HG02678 (cell line): Measurements from ENCODE around the gene ARHGAP1.

ENCODE experiments used
- ATAC-seq: cut with Tn5 transposase; IDR thresholded peaks from one replicate; pipeline ENCODE4 v1.9.1; 2021; ENCODE audit warnings: mild to moderate bottlenecking, moderate library complexity; ENCODE audit not compliant: unreplicated experiment

The ARHGAP1 gene

GRCh38 chr11:46700241-46701077, at the start of gene ARHGAP1, which contains the start of gene ZNF408:
ARHGAP1 (minus strand) TSS chr11:46700619; CDS start chr11:46696107, 4,512 bp downstream.
ZNF408 (plus strand) TSS chr11:46701031; CDS start chr11:46701048, 17 bp downstream.
- peak; percentile 96 for ATAC-seq

GRCh38 chr11:46747150-46747549, 46.7 kb upstream of the ARHGAP1 start:
- no peak for ATAC-seq

DNA sequence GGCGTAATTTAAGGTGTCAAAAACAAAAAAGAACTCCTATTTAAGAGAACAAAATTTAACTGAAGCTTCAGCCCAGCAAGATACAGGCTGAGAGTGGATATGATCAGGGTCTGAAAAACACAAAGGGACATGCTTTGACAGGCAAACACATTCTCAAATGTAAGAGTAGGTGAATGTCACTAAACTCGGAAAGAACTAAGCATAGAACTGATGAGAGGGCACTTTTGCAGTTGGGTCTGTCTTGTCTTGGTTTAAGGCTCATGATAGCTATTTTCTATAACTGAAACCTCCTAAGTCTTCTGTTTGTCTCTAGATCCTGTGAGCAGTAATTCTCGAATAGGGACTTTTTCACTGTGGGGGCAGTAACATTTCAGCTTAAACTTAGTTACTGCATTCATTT, 45.6 kb upstream of the ARHGAP1 start:
- no peak for ATAC-seq

GRCh38 chr11:46745328-46745727, 44.9 kb upstream of the ARHGAP1 start:
- ATAC-seq = no peak

DNA sequence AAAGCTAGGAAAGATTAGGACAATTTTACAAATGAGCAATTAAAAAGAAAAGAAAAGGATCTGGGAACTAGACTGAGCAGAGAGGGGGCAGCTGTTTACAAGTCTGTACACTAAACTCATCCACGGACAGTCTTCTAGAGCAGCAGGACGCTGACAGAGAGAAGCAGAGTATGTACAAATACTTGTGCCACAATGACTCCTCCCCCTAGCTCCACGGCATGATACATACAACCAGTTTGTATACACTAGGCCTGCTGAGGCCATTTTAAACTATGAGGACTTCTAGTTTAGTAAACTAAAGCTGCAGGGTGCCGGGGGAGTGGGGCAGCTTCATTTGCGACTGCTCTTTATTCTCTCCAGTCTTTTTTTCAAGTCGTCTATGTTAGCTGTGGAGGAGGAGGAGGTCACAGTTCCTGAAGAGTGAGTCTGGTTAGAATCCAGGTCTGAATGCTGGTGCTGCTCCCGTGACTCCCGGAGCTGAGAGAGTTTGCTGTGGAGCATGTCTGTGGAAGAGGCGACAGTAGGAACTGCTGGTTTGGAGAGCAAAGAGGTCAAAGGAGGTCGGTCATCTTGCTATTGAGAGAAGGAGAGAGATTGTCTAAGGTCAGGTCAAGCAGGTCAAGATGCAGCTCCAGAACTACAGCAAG, 43.4 kb upstream of the ARHGAP1 start:
- ATAC-seq = no peak

- no peak for ATAC-seq
These were observed 42.6 kb upstream of the ARHGAP1 start for GRCh38 chr11:46743043-46743442.

DNA sequence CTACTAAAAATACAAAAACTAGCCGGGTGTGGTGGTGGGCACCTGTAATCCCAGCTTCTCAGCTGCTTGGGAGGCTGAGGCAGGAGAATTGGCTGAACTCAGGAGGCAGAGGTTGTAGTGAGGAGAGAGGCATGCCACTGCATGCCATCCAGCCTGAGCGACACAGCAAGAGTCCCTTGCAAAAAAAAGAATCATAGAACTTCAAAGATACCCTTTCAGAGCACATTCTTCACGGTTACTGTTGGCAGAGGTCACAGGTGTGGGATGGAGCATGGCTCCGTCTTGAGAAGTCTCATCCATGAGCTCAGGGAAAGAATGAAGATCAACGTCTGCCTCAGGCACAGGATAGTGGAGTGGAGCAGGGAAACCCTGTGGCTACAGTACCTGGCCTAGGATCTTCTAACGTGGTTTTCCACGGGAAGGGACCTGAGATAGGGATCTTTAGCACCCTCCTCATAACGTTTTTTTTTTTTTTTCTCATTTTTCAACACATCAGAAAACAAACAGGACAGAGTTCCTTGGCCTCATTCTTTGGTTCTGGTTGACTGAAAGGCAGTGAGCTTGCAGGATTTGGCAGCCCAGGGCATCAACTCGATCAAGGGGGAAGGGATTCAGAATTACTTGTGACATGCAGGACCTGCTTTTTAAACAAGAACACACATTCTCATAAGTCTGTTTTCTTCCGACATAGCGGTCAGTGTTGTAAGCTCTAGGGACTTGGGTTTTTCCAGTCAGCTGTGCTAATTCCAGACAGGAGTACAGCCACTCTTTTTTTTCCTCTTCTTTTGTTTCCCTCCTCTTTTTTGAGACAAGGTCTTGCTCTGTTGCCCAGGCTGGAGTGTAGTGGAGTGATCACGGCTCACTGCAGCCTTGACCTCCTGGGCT, 41.4 kb upstream of the ARHGAP1 start:
- no peak for ATAC-seq

DNA sequence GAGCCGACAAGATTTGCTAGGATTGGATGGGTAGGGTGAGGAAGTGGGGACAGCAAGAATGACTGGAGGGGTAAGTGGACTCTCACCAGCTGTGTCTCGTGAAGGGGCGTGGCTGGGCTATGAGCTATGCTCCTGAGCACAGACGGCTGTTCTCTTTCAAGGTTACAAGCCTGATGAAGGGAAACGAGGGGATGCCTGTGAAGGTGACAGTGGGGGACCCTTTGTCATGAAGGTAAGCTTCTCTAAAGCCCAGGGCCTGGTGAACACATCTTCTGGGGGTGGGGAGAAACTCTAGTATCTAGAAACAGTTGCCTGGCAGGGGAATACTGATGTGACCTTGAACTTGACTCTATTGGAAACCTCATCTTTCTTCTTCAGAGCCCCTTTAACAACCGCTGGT, 38.5 kb upstream of the ARHGAP1 start:
- no peak for ATAC-seq

DNA sequence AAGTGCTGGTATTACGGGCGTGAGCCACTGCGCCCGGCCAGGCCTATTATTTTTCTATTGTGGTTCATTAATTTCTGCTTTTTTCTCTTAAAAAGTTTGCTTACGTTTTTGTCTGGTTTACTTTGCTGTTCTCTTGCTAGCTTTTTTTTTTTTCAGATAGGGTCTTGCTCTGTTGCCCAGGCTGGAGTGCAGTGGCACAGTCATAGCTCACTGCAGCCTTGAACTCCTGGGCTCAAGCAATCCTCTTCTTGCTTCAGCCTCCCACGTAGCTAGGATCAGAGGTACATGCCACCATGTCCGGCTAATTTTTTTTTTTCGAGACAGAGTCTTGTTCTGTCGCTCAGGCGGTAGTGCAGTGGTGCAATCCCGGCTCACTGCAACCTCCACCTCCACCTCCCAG, 37.3 kb upstream of the ARHGAP1 start:
- ATAC-seq = no peak

DNA sequence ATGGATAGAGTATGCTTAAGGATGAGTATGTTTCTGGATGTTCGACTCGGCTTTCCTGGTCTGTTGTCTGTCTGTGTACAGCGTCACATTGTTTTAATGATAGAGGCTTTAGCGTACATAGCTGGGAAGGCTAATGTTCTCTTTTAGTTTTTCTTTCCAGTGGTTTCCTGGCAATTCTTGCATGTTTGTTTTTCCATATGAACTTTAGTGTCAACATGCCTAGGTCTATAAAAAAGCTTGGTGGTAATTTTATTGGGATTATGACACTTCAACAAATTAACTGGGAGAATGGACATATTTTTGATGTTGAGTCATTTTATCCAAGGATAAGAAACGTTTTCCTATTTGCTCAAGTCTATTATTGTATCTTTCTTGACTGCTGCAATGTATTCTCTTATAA, 36.2 kb upstream of the ARHGAP1 start:
- no peak for ATAC-seq

DNA sequence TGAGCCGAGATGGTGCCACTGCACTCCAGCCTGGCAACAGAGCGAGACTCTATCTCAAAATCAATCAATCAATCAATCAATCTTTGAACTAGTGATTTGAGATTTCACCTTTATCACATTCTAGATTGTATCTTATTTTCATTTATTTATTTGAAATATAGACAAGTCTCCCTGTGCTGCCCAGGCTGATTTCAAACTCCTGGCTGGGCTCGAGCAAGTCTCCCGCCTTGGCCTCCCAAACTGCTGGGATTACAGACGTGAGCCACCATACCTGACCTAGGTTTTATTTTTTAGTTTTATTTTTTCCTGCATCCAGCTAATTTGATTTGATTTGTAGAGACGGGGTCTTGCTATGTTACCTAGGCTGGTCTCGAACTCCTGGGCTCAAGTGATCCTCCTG, 35.7 kb upstream of the ARHGAP1 start:
- no peak for ATAC-seq

GRCh38 chr11:46733234-46733633, 32.8 kb upstream of the ARHGAP1 start:
- no peak for ATAC-seq

- ATAC-seq = no peak
These were observed 31.1 kb upstream of the ARHGAP1 start for GRCh38 chr11:46731545-46731944.

DNA sequence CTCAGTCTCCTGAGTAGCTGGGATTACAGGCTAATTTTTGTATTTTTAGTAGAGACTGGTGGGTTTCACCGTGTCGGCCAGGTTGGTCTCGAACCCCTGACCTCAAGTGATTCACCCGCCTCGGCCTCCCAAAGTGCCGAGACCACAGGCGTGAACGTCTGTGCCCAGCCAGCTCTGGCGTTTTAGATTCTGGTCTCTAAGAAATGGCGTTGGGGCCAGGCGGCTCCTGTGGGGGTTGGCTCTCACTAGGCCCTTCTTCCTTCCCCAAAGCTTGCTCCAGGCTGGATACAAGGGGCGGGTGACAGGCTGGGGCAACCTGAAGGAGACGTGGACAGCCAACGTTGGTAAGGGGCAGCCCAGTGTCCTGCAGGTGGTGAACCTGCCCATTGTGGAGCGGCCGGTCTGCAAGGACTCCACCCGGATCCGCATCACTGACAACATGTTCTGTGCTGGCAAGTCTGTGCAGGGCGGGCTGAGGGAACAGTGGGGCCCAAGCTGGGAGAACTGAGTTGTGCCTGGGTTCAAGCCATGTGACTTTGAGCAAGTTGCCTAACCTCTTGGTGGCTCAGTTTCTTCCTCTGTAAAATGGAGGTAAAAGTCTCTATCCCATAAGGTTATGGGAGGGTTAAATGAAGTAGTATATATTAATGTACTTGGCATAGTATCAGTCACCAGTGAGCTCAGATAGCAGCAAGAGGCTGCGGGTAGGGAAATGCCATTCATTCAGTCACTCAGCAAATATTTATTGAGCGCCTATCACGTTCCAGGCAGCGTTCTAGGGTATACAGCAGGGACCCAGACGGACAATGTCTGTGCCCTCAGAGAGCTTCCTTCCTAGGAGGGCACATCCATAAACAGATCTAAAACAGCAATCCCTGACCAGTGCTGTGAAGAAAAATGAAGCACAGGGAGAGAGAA, 28.9 kb upstream of the ARHGAP1 start:
- ATAC-seq = no peak

DNA sequence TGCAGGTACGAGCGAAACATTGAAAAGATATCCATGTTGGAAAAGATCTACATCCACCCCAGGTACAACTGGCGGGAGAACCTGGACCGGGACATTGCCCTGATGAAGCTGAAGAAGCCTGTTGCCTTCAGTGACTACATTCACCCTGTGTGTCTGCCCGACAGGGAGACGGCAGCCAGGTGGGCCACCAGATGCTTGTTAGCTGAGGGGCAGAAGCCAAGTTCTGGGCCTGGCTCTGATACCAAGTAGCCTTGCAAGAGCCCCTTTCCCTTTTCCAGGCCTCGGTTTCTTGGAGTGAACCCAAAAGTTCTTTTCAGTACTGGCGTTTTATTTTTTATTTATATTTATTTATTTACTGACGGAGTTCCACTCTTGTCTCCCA, 28.2 kb upstream of the ARHGAP1 start:
- ATAC-seq = no peak

DNA sequence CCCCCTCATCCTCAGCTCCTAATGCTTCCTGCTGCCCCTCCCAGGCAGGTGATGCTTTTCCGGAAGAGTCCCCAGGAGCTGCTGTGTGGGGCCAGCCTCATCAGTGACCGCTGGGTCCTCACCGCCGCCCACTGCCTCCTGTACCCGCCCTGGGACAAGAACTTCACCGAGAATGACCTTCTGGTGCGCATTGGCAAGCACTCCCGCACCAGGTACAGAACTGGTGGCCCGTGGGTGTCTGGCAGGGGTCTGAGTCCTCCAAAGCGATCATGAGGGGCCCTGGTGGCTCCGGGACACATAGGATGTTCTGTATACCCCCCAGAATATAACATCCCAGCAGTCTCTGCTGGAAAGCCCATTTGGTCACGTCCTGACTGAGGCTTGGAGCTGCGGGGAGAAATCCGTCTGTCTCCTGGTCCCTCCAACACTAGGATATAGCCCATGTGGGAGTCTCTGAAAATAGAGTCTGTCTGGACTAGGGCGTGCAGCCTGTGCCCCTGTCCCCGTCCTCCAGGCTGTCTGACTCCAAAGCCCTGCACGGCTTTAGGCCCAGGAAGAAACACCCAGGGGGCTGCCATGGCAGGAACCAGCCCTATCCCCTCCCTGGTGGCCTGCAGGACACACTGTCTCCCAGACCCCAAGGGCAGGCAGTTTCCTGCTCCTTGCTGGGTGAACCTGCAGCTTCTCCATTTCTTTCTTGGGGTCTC, 27.7 kb upstream of the ARHGAP1 start:
- no peak for ATAC-seq

DNA sequence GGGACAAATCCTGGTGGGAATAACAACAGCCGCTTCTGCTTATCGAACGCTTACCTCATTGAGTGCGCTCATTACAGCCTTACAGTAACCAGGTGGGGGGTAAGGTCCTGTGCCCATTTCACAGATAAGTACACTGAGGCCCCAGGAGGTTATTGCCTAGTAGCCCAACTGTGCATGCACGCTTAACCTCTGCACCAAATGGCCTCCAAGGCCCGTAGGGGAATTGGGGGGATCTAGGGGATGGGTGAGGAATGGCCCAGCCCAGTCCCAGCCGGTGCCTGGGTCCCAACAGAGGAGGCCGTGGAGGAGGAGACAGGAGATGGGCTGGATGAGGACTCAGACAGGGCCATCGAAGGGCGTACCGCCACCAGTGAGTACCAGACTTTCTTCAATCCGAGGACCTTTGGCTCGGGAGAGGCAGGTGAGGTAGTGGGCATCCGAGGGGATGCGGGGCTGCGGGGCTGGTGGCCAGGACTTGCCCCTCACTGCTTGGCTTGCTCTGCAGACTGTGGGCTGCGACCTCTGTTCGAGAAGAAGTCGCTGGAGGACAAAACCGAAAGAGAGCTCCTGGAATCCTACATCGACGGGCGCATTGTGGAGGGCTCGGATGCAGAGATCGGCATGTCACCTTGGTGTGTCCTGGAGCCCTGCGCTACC, 25.9 kb upstream of the ARHGAP1 start:
- ATAC-seq = no peak

DNA sequence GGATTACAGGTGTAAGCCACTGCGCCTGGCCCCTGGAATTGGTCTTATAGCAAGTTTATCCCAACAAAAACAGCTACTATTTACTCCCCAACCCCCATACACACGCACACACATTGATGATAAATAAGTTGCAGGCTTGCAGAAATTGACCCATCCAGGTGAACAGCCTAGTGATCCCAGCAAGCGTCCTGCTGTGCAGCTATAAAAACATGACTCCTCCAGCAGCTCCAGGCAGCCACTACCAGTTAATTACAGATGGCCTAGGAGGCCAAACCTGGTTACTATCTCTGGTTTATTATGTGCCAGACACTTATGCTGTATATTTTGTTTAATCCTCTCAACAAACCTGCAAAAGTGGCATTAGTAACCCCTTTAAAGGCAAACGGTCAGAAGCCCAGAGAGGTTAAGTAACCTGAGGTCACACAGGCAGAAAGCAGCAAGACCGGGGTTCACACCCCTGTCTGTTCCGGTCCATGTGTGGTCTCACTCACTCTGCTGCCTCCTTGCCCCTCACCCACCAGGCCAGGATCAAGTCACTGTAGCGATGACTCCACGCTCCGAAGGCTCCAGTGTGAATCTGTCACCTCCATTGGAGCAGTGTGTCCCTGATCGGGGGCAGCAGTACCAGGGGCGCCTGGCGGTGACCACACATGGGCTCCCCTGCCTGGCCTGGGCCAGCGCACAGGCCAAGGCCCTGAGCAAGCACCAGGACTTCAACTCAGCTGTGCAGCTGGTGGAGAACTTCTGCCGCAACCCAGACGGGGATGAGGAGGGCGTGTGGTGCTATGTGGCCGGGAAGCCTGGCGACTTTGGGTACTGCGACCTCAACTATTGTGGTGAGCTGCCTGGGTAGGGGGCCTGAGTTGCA, 25.2 kb upstream of the ARHGAP1 start:
- ATAC-seq = no peak
